Cardiac muscle cell (in vitro differentiated cells and primary cell): Measurements from ENCODE around the gene SLC7A4. TPM values are rescaled to one million over a fixed set of nuclear protein-coding genes. Genes with fewer than 3 reads are reported as not detected.

Source experiments
- DNase-seq, 2 donors: peaks; one replicate each; pipeline versions ENCODE4 v3.0.0 to v3.0.0-alpha.2; 2010 to 2017; ENCODE audit warnings: low read depth in 1 of 2, low spot score in 1 of 2
- H3K27ac ChIP-seq: fragments of 200-600 bp; sonication (generic); 2 replicates; pipeline ENCODE4 v1.5.1; 2016
- H3K27me3 ChIP-seq: fragments of 200-600 bp; sonication (generic); 2 replicates; pipeline ENCODE4 v1.6.0; 2016; ENCODE audit warnings: control low read depth
- H3K36me3 ChIP-seq: fragments of 200-600 bp; sonication (generic); 2 replicates; pipeline ENCODE4 v1.5.1; 2016; ENCODE audit warnings: control low read depth
- H3K4me1 ChIP-seq: fragments of 200-600 bp; sonication (generic); 2 replicates; pipeline ENCODE4 v1.8.1; 2017; ENCODE audit warnings: low read depth, mild to moderate bottlenecking, mixed run types
- H3K4me3 ChIP-seq: fragments of 200-600 bp; sonication (generic); 2 replicates; pipeline ENCODE4 v1.5.1; 2016; ENCODE audit warnings: mild to moderate bottlenecking
- H3K9me3 ChIP-seq: fragments of 200-600 bp; sonication (generic); 2 replicates; pipeline ENCODE4 v1.5.1; 2017; ENCODE audit warnings: low read depth, mild to moderate bottlenecking, control low read depth
- CTCF ChIP-seq: IDR thresholded peaks from 2 replicates; pipeline ENCODE4 v1.5.1; 2012; ENCODE audit warnings: low read depth, mild to moderate bottlenecking, low read length
- polyA plus RNA-seq: library from polyadenylated mRNA; unstranded; fragments of >200 nt; fragmentation: Nextera tagmentation; extraction: Ambion mirVana; gene quantifications from 2 replicates; pipeline ENCODE4 v1.2.1, GENCODE V29; 2016
- total RNA-seq: library from RNA; depleted of rRNA; stranded (reverse); fragments of >200 nt; gene quantifications from 2 replicates; pipeline ENCODE4 v1.2.3, GENCODE V29; 2016

Gene SLC7A4
- total and polyA plus RNA-seq, 2 experiments from 2014 or later, result 1.8 to 4.4 TPM

GRCh38 chr22:20994128-20994901 lies 38.0 kb downstream of the SLC7A4 start:
- Histone ChIP-seq H3K4me3 (no peak overlapping the region), H3K9me3 (no peaks in the 10 kb centered on the region), H3K27ac (no peak overlapping the region), H3K4me1 (no peaks in the 10 kb centered on the region), H3K27me3 (no peaks in the 10 kb centered on the region), H3K36me3 (peaks cover 15% of the 10 kb centered on the region)
- no peak for TF ChIP-seq CTCF
- no peak for DNase-seq

- Histone ChIP-seq H3K9me3 (no peaks in the 10 kb centered on the region), H3K27me3 (no peaks in the 10 kb centered on the region), H3K4me3 (no peak overlapping the region), H3K4me1 (no peaks in the 10 kb centered on the region), H3K27ac (no peak overlapping the region), H3K36me3 (peaks cover 15% of the 10 kb centered on the region)
- DNase-seq, result no peak
- TF ChIP-seq CTCF, result no peak
Observed at GRCh38 chr22:20993304-20994127, 38.8 kb downstream of the SLC7A4 start.

GRCh38 chr22:20992456-20993303 lies 39.7 kb downstream of the SLC7A4 start:
- H3K36me3 ChIP-seq, result peaks cover 16% of the 10 kb centered on the region
- no peak for DNase-seq
- TF ChIP-seq CTCF, result no peak
- H3K27me3 ChIP-seq, result no peaks in the 10 kb centered on the region
- no peaks in the 10 kb centered on the region for H3K4me1 ChIP-seq
- no peak overlapping the region for H3K4me3 ChIP-seq
- no peak overlapping the region for H3K27ac ChIP-seq
- H3K9me3 ChIP-seq, result no peaks in the 10 kb centered on the region

- no peak for DNase-seq
Observed at GRCh38 chr22:20992056-20992442, 40.3 kb downstream of the SLC7A4 start.

More at GRCh38 chr22:20992056-20992442, 40.3 kb downstream of the SLC7A4 start:
- H3K36me3 ChIP-seq, result peaks cover 20% of the 10 kb centered on the region
- H3K4me3 ChIP-seq, result no peak overlapping the region
- no peak overlapping the region for H3K27ac ChIP-seq
- no peaks in the 10 kb centered on the region for H3K4me1 ChIP-seq
- no peaks in the 10 kb centered on the region for H3K27me3 ChIP-seq
- H3K9me3 ChIP-seq, result no peaks in the 10 kb centered on the region
- TF ChIP-seq CTCF, result no peak
